AG10803 (cell line): ENCODE data around the gene TRA2B.
A peak's percentile ranks its signal among the peaks of the same experiment; 100 is the strongest.

ENCODE experiments used
- DNase-seq: peaks from one replicate; pipeline ENCODE4 v3.0.0; 2010; ENCODE audit warnings: low read depth
- H3K4me3 ChIP-seq: 2 replicates; pipeline ENCODE4 v1.5.1; 2011; ENCODE audit warnings: mild to moderate bottlenecking, low read length, control low read depth
- CTCF ChIP-seq: conservative IDR thresholded peaks from 2 replicates; pipeline ENCODE4 v1.5.1; 2011; ENCODE audit warnings: mild to moderate bottlenecking, low read length, control low read depth, inconsistent platforms

TRA2B gene

GRCh38 chr3:185979721-185980121 lies 41.9 kb upstream of the TRA2B start:
- H3K4me3 ChIP-seq = no peak overlapping the region
- no peak for DNase-seq
- no peak for TF ChIP-seq CTCF

GRCh38 chr3:185978516-185978915 lies 40.7 kb upstream of the TRA2B start:
- no peak for TF ChIP-seq CTCF
- H3K4me3 ChIP-seq = no peak overlapping the region
- DNase-seq = no peak

- no peak for DNase-seq
- TF ChIP-seq CTCF = no peak
- no peak overlapping the region for H3K4me3 ChIP-seq
Observed at GRCh38 chr3:185977679-185978040, 39.8 kb upstream of the TRA2B start.

GRCh38 chr3:185976977-185977678 lies 39.3 kb upstream of the TRA2B start:
- peak; percentile 96 for TF ChIP-seq CTCF
- peak; percentile 63 for DNase-seq
- H3K4me3 ChIP-seq = no peak overlapping the region

- TF ChIP-seq CTCF = no peak
- H3K4me3 ChIP-seq = no peak overlapping the region
- no peak for DNase-seq
Observed at GRCh38 chr3:185976100-185976499, 38.3 kb upstream of the TRA2B start.

GRCh38 chr3:185971579-185971978 lies 33.8 kb upstream of the TRA2B start:
- TF ChIP-seq CTCF = no peak
- DNase-seq = no peak
- H3K4me3 ChIP-seq = no peak overlapping the region

- no peak for DNase-seq
- no peak for TF ChIP-seq CTCF
- no peak overlapping the region for H3K4me3 ChIP-seq
Observed at GRCh38 chr3:185968168-185968567, 30.4 kb upstream of the TRA2B start.
